ENCODE results near the gene GPC5. TPM values are rescaled to one million over a fixed set of nuclear protein-coding genes. Genes with fewer than 3 reads are reported as not detected.

GPC5 gene
- total and polyA plus RNA-seq, 9 donors: 0.10 to 1.5 (median 0.38) TPM

DNA sequence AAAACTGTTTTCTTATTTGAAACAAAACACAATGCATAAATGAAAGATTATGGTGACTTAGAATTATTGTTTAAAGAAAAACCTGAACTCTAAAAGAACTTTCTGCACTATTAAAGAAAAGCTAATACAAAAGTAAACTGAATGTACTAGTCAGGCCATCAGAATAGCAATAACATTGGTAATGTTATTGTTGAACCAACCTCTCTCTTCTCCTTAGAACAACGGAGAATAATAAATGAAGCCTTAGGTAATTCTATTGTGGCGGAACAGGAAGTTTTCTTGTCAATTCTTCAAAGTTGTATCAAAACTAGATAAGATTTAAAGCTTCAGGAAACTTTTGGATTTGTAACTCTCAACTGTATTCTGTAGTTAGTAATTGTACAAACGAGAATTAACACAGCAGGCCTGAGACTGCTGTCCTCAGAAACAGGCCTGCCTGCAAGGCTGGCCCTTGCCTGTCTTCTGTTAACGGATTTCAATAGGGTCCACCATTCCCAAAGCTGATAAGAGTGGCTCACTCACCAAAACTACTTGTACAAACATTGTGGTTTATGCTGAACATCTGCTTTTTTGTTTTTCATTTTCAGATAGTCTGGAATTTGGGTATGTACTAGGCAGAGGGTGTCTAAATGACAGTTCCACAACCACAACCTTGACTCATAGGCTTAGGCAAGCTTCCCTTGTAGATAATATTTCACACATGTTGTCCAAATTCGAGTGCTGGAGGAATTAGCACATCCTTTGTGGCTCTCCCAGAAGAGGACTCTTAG lies 825.8 kb downstream of the GPC5 start:
- peak in 3 of 5 donors; percentile 20 to 27 (median 24) for DNase-seq
- no peaks in the 10 kb centered on the region for H3K27me3 ChIP-seq
- H3K4me3 ChIP-seq: no peak overlapping the region
- intact Hi-C loops (cut with DNase I): no loop called here
- no peaks in the 10 kb centered on the region for H3K9me3 ChIP-seq
- peak overlapping the region in 1 of 2 donors; percentile 54 for H3K27ac ChIP-seq
- TF ChIP-seq EP300 (IDR thresholded peaks at IDR 0.05) (no peak), CTCF (IDR thresholded peaks at IDR 0.05) (no peak), POLR2A (IDR thresholded peaks at IDR 0.05) (no peak)
- WGBS, 3 donors: 7 to 24% (median 7%) methylated on average over 5 of the region's 5 CpGs
- no peaks in the 10 kb centered on the region for H3K36me3 ChIP-seq
- peaks cover 5% of the 10 kb centered on the region for H3K4me1 ChIP-seq (ENCODE audit: insufficient read depth)

DNA sequence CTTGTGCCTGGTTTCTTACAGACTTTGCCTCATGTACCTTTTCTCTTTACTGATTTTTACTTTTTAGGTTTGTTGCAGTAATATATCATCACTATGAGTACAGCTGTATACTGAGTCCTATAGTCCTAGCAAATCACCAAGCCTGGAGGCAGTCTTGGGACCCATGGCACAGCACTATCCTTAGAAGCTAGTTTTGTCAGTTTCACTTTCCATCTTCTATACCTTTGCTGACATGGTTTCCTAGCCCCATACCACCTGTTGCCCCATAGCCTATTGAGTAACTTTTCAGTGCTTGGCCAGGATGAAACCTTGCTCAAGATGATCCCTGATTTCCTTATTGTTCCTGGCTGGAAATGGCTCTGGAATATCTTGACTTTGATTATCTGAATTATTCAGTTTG lies 826.4 kb downstream of the GPC5 start:
- Histone ChIP-seq H3K4me1 (ENCODE audit: insufficient read depth) (peaks cover 5% of the 10 kb centered on the region), H3K9me3 (no peaks in the 10 kb centered on the region), H3K36me3 (no peaks in the 10 kb centered on the region), H3K27ac (peak overlapping the region in 1 of 2 donors; percentile 54), H3K4me3 (no peak overlapping the region), H3K27me3 (no peaks in the 10 kb centered on the region)
- TF ChIP-seq CTCF (IDR thresholded peaks at IDR 0.05) (no peak), POLR2A (IDR thresholded peaks at IDR 0.05) (no peak), EP300 (IDR thresholded peaks at IDR 0.05) (no peak)
- intact Hi-C loops (cut with DNase I): no loop called here
- no peak for DNase-seq

- H3K27me3 ChIP-seq: no peaks in the 10 kb centered on the region
- intact Hi-C loops (cut with DNase I): no loop called here
- no peak overlapping the region for H3K4me3 ChIP-seq
- TF ChIP-seq CTCF (IDR thresholded peaks at IDR 0.05): no peak
- TF ChIP-seq EP300 (IDR thresholded peaks at IDR 0.05): no peak
- no peak for TF ChIP-seq POLR2A (IDR thresholded peaks at IDR 0.05)
- H3K4me1 ChIP-seq (ENCODE audit: insufficient read depth): peaks cover 5% of the 10 kb centered on the region
- H3K36me3 ChIP-seq: no peaks in the 10 kb centered on the region
- H3K27ac ChIP-seq: peak overlapping the region in 1 of 2 donors; percentile 15
- 62 to 69% (median 66%) methylated on average over 2 of the region's 2 CpGs for WGBS, 3 donors
- no peak for DNase-seq
- H3K9me3 ChIP-seq: no peaks in the 10 kb centered on the region
These were observed 827.4 kb downstream of the GPC5 start for GRCh38 chr13:92225861-92226260.

GRCh38 chr13:92232871-92233270 lies 834.5 kb downstream of the GPC5 start:
- WGBS, 3 donors: 75 to 88% (median 86%) methylated on average over 5 of the region's 5 CpGs
- no peaks in the 10 kb centered on the region for H3K36me3 ChIP-seq
- intact Hi-C loops (cut with DNase I): no loop called here
- H3K27me3 ChIP-seq: no peaks in the 10 kb centered on the region
- no peak overlapping the region for H3K27ac ChIP-seq
- no peak overlapping the region for H3K4me3 ChIP-seq
- TF ChIP-seq EP300 (IDR thresholded peaks at IDR 0.05) (no peak), CTCF (IDR thresholded peaks at IDR 0.05) (no peak), POLR2A (IDR thresholded peaks at IDR 0.05) (no peak)
- DNase-seq: no peak
- H3K4me1 ChIP-seq (ENCODE audit: insufficient read depth): no peaks in the 10 kb centered on the region
- H3K9me3 ChIP-seq: no peaks in the 10 kb centered on the region

Measured in ovary (tissue), 9 donors.